CD14-positive monocyte (primary cell): ENCODE measurements around the gene OR5C1. TPM values are rescaled to one million over a fixed set of nuclear protein-coding genes. Genes with fewer than 3 reads are reported as not detected.

Source experiments
- DNase-seq, 3 donors: peaks; one replicate each; pipeline ENCODE4 v3.0.0-alpha.2; 2011 to 2022
- H2AFZ ChIP-seq: 2 replicates; pipeline ENCODE4 v1.6.0; 2012; ENCODE audit warnings: mild to moderate bottlenecking, low read depth, low read length, inconsistent platforms; ENCODE audit not compliant: insufficient read depth, poor library complexity, severe bottlenecking
- H3K27ac ChIP-seq, 2 donors: 1 replicate in 1 of 2; 2 replicates in 1 of 2; pipeline ENCODE4 v1.5.1; 2012 to 2013; ENCODE audit warnings: low read length in 2 of 2, control low read depth in 1 of 2, inconsistent platforms in 1 of 2, low read depth in 1 of 2, mild to moderate bottlenecking in 1 of 2
- H3K27me3 ChIP-seq, 2 donors: one replicate each; pipeline versions ENCODE4 v1.6.0 to v1.6.1; 2011 to 2013; ENCODE audit warnings: low read length in 2 of 2; ENCODE audit not compliant: control insufficient read depth in 2 of 2, insufficient read depth in 2 of 2
- H3K36me3 ChIP-seq, 2 donors: replicated peaks in 1 of 2; 1 replicate in 1 of 2; 2 replicates in 1 of 2; pipeline versions ENCODE4 v1.5.1 to v1.6.1; 2012 to 2013; ENCODE audit warnings: low read length in 2 of 2, control low read depth in 1 of 2, inconsistent platforms in 1 of 2, mild to moderate bottlenecking in 1 of 2; ENCODE audit not compliant: insufficient read depth in 2 of 2, control insufficient read depth in 1 of 2
- H3K4me1 ChIP-seq, 2 donors: 1 replicate in 1 of 2; 2 replicates in 1 of 2; pipeline versions ENCODE4 v1.5.1 to v1.6.1; 2012 to 2013; ENCODE audit warnings: low read length in 2 of 2, control low read depth in 1 of 2, inconsistent platforms in 1 of 2, mild to moderate bottlenecking in 1 of 2, moderate library complexity in 1 of 2; ENCODE audit not compliant: insufficient read depth in 2 of 2, control insufficient read depth in 1 of 2
- H3K4me2 ChIP-seq: replicated peaks from 2 replicates; pipeline ENCODE3; 2012; ENCODE audit warnings: low read length, moderate library complexity, mild to moderate bottlenecking; ENCODE audit not compliant: poor library complexity, severe bottlenecking; ENCODE audit errors: extremely low read depth
- H3K4me3 ChIP-seq, 3 experiments: fragments of 200-600 bp in 1 of 3; sonication (generic) in 1 of 3; replicated peaks in 1 of 3; 1 replicate in 2 of 3; 2 replicates in 1 of 3; pipeline ENCODE4 v1.5.1; 2011 to 2013; ENCODE audit warnings: low read length in 3 of 3, mild to moderate bottlenecking in 3 of 3, control low read depth in 2 of 3, low read depth in 2 of 3, inconsistent platforms in 1 of 3, moderate library complexity in 1 of 3
- H3K79me2 ChIP-seq: 2 replicates; pipeline ENCODE4 v1.6.0; 2012; ENCODE audit warnings: mild to moderate bottlenecking, control low read depth, inconsistent platforms, low read length, moderate library complexity; ENCODE audit not compliant: insufficient read depth
- H3K9ac ChIP-seq: 2 replicates; pipeline ENCODE4 v1.6.0; 2017; ENCODE audit warnings: low read length, mild to moderate bottlenecking; ENCODE audit not compliant: insufficient read depth, poor library complexity, severe bottlenecking
- H3K9me3 ChIP-seq, 2 donors: replicated peaks in 1 of 2; 1 replicate in 1 of 2; 2 replicates in 1 of 2; pipeline versions ENCODE4 v1.5.1 to v1.6.1; 2012 to 2013; ENCODE audit warnings: low read length in 2 of 2, control low read depth in 1 of 2; ENCODE audit not compliant: control insufficient read depth in 1 of 2, insufficient read depth in 1 of 2
- H4K20me1 ChIP-seq: 2 replicates; pipeline ENCODE4 v1.6.0; 2012; ENCODE audit warnings: mild to moderate bottlenecking, low read length, control low read depth, moderate library complexity; ENCODE audit not compliant: insufficient read depth
- H3K27ac Mint-ChIP-seq, 7 donors: one replicate each; pipeline ENCODE4 v1.8.0; 2020; ENCODE audit warnings: mild to moderate bottlenecking in 7 of 7, mixed read lengths in 7 of 7, moderate library complexity in 6 of 7, inconsistent platforms in 2 of 7
- H3K27me3 Mint-ChIP-seq, 3 donors: one replicate each; pipeline ENCODE4 v1.8.0; 2021 to 2022; ENCODE audit warnings: low read depth in 3 of 3, mild to moderate bottlenecking in 3 of 3, mixed read lengths in 3 of 3, moderate library complexity in 3 of 3, inconsistent platforms in 1 of 3
- H3K36me3 Mint-ChIP-seq, 2 donors: one replicate each; pipeline ENCODE4 v1.8.0; 2020; ENCODE audit warnings: mixed read lengths in 2 of 2, inconsistent platforms in 1 of 2, mild to moderate bottlenecking in 1 of 2
- H3K4me1 Mint-ChIP-seq: one replicate; pipeline ENCODE4 v1.8.0; 2020; ENCODE audit warnings: mild to moderate bottlenecking, mixed read lengths
- H3K4me3 Mint-ChIP-seq, 2 donors: one replicate each; pipeline ENCODE4 v1.8.0; 2020; ENCODE audit warnings: mild to moderate bottlenecking in 2 of 2, mixed read lengths in 2 of 2, moderate library complexity in 1 of 2
- H3K9me3 Mint-ChIP-seq, 7 donors: one replicate each; pipeline ENCODE4 v1.8.0; 2020 to 2022; ENCODE audit warnings: mixed read lengths in 7 of 7, mild to moderate bottlenecking in 6 of 7, moderate library complexity in 6 of 7, inconsistent platforms in 2 of 7
- CTCF ChIP-seq: fragments of 200-600 bp; IDR thresholded peaks from one replicate; pipeline ENCODE4 v1.8.0; 2022; ENCODE audit warnings: antibody characterized with exemption, mild to moderate bottlenecking
- WGBS: methylation state at CpG from one replicate; pipeline ENCODE4 v1.1.5; 2013; ENCODE audit warnings: missing lambda C conversion rate; ENCODE audit not compliant: insufficient coverage; 5-methylcytosine and 5-hydroxymethylcytosine counted together
- intact Hi-C, 2 donors: fragments of 100-400 bp; cut with micrococcal nuclease; formaldehyde crosslinking; loops; one replicate each; pipeline versions ENCODE4 v1.15.0 to v1.15.1; 2023
- polyA plus RNA-seq, 3 donors: library from polyadenylated mRNA; depleted of rRNA in 1 of 3; unstranded in 2 of 3; stranded (reverse) in 1 of 3; fragments of 300-500 nt in 2 of 3; fragments of >200 nt in 1 of 3; fragmentation: Illumina TruSeq in 2 of 3; gene quantifications; 1 replicate in 2 of 3; 2 replicates in 1 of 3; pipeline ENCODE4 v1.2.3, GENCODE V29; 2012 to 2021

OR5C1 gene
- polyA plus RNA-seq, 3 donors, result not detected

GRCh38 chr9:122781671-122782070 lies 7.1 kb upstream of the OR5C1 start:
- no peaks in the 10 kb centered on the region for H3K4me1 ChIP-seq
- WGBS, result no CpG with 5 or more reads among the region's 3 CpGs
- DNase-seq, result no peak
- no peak overlapping the region for H3K9ac ChIP-seq
- no peaks in the 10 kb centered on the region for H3K27me3 ChIP-seq
- H4K20me1 ChIP-seq, result no peaks in the 10 kb centered on the region
- H3K9me3 ChIP-seq, result no peaks in the 10 kb centered on the region
- no peaks in the 10 kb centered on the region for H3K36me3 ChIP-seq
- Mint-ChIP-seq H3K4me1 (no peaks in the 10 kb centered on the region), H3K9me3 (peaks cover 0 to 3% (median 0%) of the 10 kb centered on the region in 7 donors), H3K4me3 (no peak overlapping the region), H3K36me3 (no peaks in the 10 kb centered on the region), H3K27me3 (peaks cover 2 to 7% (median 2%) of the 10 kb centered on the region in 3 donors), H3K27ac (no peak overlapping the region)
- H3K79me2 ChIP-seq, result no peaks in the 10 kb centered on the region
- no peak overlapping the region for H3K27ac ChIP-seq
- intact Hi-C loops, result no loop called here
- no peak overlapping the region for H3K4me3 ChIP-seq
- TF ChIP-seq CTCF, result no peak
- no peak overlapping the region for H3K4me2 ChIP-seq
- H2AFZ ChIP-seq, result no peak overlapping the region

- Mint-ChIP-seq H3K9me3 (peaks cover 0 to 3% (median 0%) of the 10 kb centered on the region in 7 donors), H3K27me3 (peaks cover 0 to 3% (median 0%) of the 10 kb centered on the region in 3 donors), H3K36me3 (no peaks in the 10 kb centered on the region), H3K4me3 (no peak overlapping the region), H3K27ac (no peak overlapping the region), H3K4me1 (no peaks in the 10 kb centered on the region)
- no peak overlapping the region for H3K27ac ChIP-seq
- no peak for DNase-seq
- intact Hi-C loops, result no loop called here
- H2AFZ ChIP-seq, result no peak overlapping the region
- H3K9ac ChIP-seq, result no peak overlapping the region
- H3K4me1 ChIP-seq, result no peaks in the 10 kb centered on the region
- H3K27me3 ChIP-seq, result no peaks in the 10 kb centered on the region
- H3K4me2 ChIP-seq, result no peak overlapping the region
- no peaks in the 10 kb centered on the region for H3K79me2 ChIP-seq
- no peaks in the 10 kb centered on the region for H3K9me3 ChIP-seq
- H3K4me3 ChIP-seq, result no peak overlapping the region
- H4K20me1 ChIP-seq, result no peaks in the 10 kb centered on the region
- H3K36me3 ChIP-seq, result no peaks in the 10 kb centered on the region
- no peak for TF ChIP-seq CTCF
Observed at GRCh38 chr9:122785269-122785668, 3.5 kb upstream of the OR5C1 start.
